Esophagus muscularis mucosa (tissue), 4 donors: ENCODE measurements around the gene CMBL. TPM values are rescaled to one million over a fixed set of nuclear protein-coding genes. Genes with fewer than 3 reads are reported as not detected.
A peak's percentile ranks its signal among the peaks of the same experiment; 100 is the strongest.

ENCODE experiments used
- DNase-seq: peaks from one replicate; pipeline ENCODE4 v3.0.0-alpha.2; 2017; ENCODE audit errors: extremely low spot score
- H3K27ac ChIP-seq, 4 donors: fragments of 200-600 bp; sonication (generic); replicated peaks in 1 of 4; 1 replicate in 3 of 4; 2 replicates in 1 of 4; pipeline ENCODE4 v1.5.1; 2016 to 2019; ENCODE audit warnings: mild to moderate bottlenecking in 1 of 4
- H3K27me3 ChIP-seq, 4 donors: fragments of 200-600 bp; sonication (generic); one replicate each; pipeline versions ENCODE4 v1.5.1 to v1.6.0; 2016 to 2019
- H3K36me3 ChIP-seq, 4 donors: fragments of 200-600 bp; sonication (generic); one replicate each; pipeline ENCODE4 v1.5.1; 2016 to 2019
- H3K4me1 ChIP-seq, 4 donors: fragments of 200-600 bp; sonication (generic); one replicate each; pipeline ENCODE4 v1.5.1; 2016 to 2019
- H3K4me3 ChIP-seq, 4 donors: fragments of 200-600 bp; sonication (generic); 1 replicate in 2 of 4; 2 replicates in 2 of 4; pipeline ENCODE4 v1.5.1; 2016 to 2019; ENCODE audit warnings: mild to moderate bottlenecking in 4 of 4, moderate library complexity in 1 of 4
- H3K9me3 ChIP-seq, 4 donors: fragments of 200-600 bp; sonication (generic); 1 replicate in 3 of 4; 2 replicates in 1 of 4; pipeline ENCODE4 v1.5.1; 2016 to 2019
- CTCF ChIP-seq, 3 experiments: fragments of 200-600 bp in 2 of 3; fragments of 450-650 bp in 1 of 3; sonication (generic) in 2 of 3; IDR thresholded peaks; one replicate each; pipeline ENCODE4 v1.5.1; 2017 to 2019; ENCODE audit warnings: antibody characterized with exemption in 3 of 3, mild to moderate bottlenecking in 2 of 3, moderate library complexity in 1 of 3
- EP300 ChIP-seq: sonication (generic); formaldehyde crosslinking; IDR thresholded peaks from one replicate; pipeline ENCODE4 v1.6.1; 2017; ENCODE audit warnings: antibody characterized with exemption
- POLR2A ChIP-seq: fragments of 450-650 bp; IDR thresholded peaks from one replicate; pipeline ENCODE4 v1.6.1; 2017; ENCODE audit warnings: antibody characterized with exemption, moderate library complexity, mild to moderate bottlenecking, low read depth
- POLR2AphosphoS5 ChIP-seq, 2 donors: sonication (generic); formaldehyde crosslinking; IDR thresholded peaks; one replicate each; pipeline ENCODE4 v1.6.1; 2017; ENCODE audit warnings: antibody characterized with exemption in 2 of 2
- WGBS: methylation state at CpG from one replicate; pipeline ENCODE4 v1.1.5; 2018; 5-methylcytosine and 5-hydroxymethylcytosine counted together
- intact Hi-C: fragments of 100-400 bp; cut with DNase I; formaldehyde crosslinking; loops from one replicate; pipeline ENCODE4 v1.15.1; 2023
- total RNA-seq, 4 donors: library from RNA; depleted of rRNA; stranded (reverse); fragments of >200 nt; gene quantifications; one replicate each; pipeline versions ENCODE4 v1.1.0 to v1.2.1, GENCODE V29; 2016

The CMBL gene
- total RNA-seq, 4 donors from 2014 or later: 3.8 to 7.8 (median 5.1) TPM

GRCh38 chr5:10337107-10337506 is 29.4 kb upstream of the CMBL start:
- peaks cover 17 to 35% (median 27%) of the 10 kb centered on the region in 4 donors for H3K4me1 ChIP-seq
- no peaks in the 10 kb centered on the region for H3K27me3 ChIP-seq
- no peak for DNase-seq
- no peak overlapping the region for H3K27ac ChIP-seq
- WGBS: 95% methylated on average over 4 of the region's 4 CpGs
- H3K4me3 ChIP-seq: no peak overlapping the region
- H3K36me3 ChIP-seq: no peaks in the 10 kb centered on the region
- H3K9me3 ChIP-seq: no peaks in the 10 kb centered on the region
- TF ChIP-seq POLR2AphosphoS5 (IDR thresholded peaks at IDR 0.05): no peak
- no peak for TF ChIP-seq CTCF (IDR thresholded peaks at IDR 0.05)
- TF ChIP-seq POLR2A: no peak
- TF ChIP-seq EP300: no peak
- intact Hi-C loops: no loop called here

GRCh38 chr5:10335711-10336470 is 28.2 kb upstream of the CMBL start:
- Histone ChIP-seq H3K27me3 (no peaks in the 10 kb centered on the region), H3K4me1 (peaks cover 28 to 47% (median 40%) of the 10 kb centered on the region in 4 donors), H3K27ac (no peak overlapping the region), H3K36me3 (no peaks in the 10 kb centered on the region), H3K9me3 (no peaks in the 10 kb centered on the region), H3K4me3 (no peak overlapping the region)
- TF ChIP-seq EP300: no peak
- no peak for TF ChIP-seq CTCF (IDR thresholded peaks at IDR 0.05)
- TF ChIP-seq POLR2A: no peak
- WGBS: 95% methylated on average over 14 of the region's 14 CpGs
- intact Hi-C loops: no loop called here
- DNase-seq: no peak

GRCh38 chr5:10334831-10335230 is 27.1 kb upstream of the CMBL start:
- Histone ChIP-seq H3K27me3 (no peaks in the 10 kb centered on the region), H3K27ac (no peak overlapping the region), H3K4me3 (no peak overlapping the region), H3K4me1 (peaks cover 39 to 57% (median 50%) of the 10 kb centered on the region in 4 donors), H3K36me3 (no peaks in the 10 kb centered on the region), H3K9me3 (no peaks in the 10 kb centered on the region)
- WGBS: 85% methylated on average over 5 of the region's 5 CpGs
- no peak for DNase-seq
- TF ChIP-seq POLR2A (no peak), EP300 (no peak), POLR2AphosphoS5 (IDR thresholded peaks at IDR 0.05) (no peak), CTCF (IDR thresholded peaks at IDR 0.05) (no peak)
- intact Hi-C loops: no loop called here

- Histone ChIP-seq H3K27ac (peak overlapping the region in 3 of 4 donors; percentile 11 to 64 (median 53)), H3K36me3 (no peaks in the 10 kb centered on the region), H3K27me3 (no peaks in the 10 kb centered on the region), H3K4me3 (peak overlapping the region; percentile 57 to 81 (median 70)), H3K9me3 (no peaks in the 10 kb centered on the region), H3K4me1 (peaks cover 46 to 55% (median 53%) of the 10 kb centered on the region in 4 donors)
- peak; percentile 84 for DNase-seq
- 9% methylated on average over 67 of the region's 81 CpGs for WGBS
- intact Hi-C loops: no loop called here
- TF ChIP-seq EP300: no peak
- TF ChIP-seq POLR2A: no peak
- peak in 2 of 3 experiments; percentile 33 to 35 for TF ChIP-seq CTCF (IDR thresholded peaks at IDR 0.05)
Measured at GRCh38 chr5:10333154-10334006, 25.7 kb upstream of the CMBL start.
